KOPT-K1 (cell line): Measurements from ENCODE around the gene MGLL.

Experiments used
- H3K27ac ChIP-seq: fragments of 200-600 bp; sonication (generic); 2 replicates; pipeline ENCODE4 v1.5.1; 2016; ENCODE audit warnings: antibody characterized with exemption, mild to moderate bottlenecking, low read depth, low read length; ENCODE audit not compliant: poor library complexity, severe bottlenecking
- H3K36me3 ChIP-seq: fragments of 200-600 bp; sonication (generic); 2 replicates; pipeline ENCODE4 v1.5.1; 2017; ENCODE audit warnings: antibody characterized with exemption, mild to moderate bottlenecking, low read length, moderate library complexity; ENCODE audit not compliant: insufficient read depth
- H3K9me3 ChIP-seq: fragments of 200-600 bp; sonication (generic); 2 replicates; pipeline ENCODE4 v1.5.1; 2017; ENCODE audit warnings: antibody characterized with exemption, low read length, mild to moderate bottlenecking; ENCODE audit not compliant: insufficient read depth, poor library complexity, severe bottlenecking

MGLL gene

GRCh38 chr3:127792541-127793292, 29.6 kb downstream of the MGLL start:
- Histone ChIP-seq H3K27ac (no peak overlapping the region), H3K36me3 (no peaks in the 10 kb centered on the region), H3K9me3 (no peaks in the 10 kb centered on the region)

DNA sequence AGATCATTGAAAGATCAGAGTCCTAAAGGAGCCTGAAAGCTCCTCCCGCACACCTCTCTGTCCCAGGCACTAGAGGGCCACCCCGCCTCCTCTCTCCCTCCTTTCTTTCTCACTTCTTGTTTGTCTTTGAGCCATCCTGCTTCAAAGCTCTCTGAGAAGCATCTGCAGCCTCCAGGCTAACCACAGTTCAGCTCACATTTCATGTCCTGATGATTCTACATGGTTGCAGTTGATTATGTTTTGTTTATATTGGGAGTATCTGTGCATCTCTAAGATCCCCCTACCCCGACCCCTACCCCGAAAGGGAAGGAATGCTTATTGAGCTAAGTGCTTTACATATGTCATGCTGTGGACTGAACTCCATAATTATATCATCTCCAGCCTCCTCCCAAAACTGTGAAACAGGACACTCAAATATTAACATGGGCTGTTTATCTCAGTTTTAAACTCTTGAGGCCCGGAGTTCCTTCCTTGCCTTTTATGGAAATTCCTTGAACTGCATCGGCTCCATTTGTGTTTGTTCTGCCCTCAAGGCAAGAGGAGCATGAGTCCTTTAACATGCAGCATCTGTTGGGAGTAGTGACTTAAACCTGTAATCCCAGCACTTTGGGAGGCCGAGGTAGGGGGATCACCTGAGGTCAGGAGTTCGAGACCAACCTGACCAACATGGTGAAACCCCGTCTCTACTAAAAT, 30.9 kb downstream of the MGLL start:
- Histone ChIP-seq H3K36me3 (no peaks in the 10 kb centered on the region), H3K9me3 (no peaks in the 10 kb centered on the region), H3K27ac (no peak overlapping the region)

GRCh38 chr3:127790882-127791183, 31.5 kb downstream of the MGLL start:
- H3K27ac ChIP-seq, result no peak overlapping the region
- H3K36me3 ChIP-seq, result no peaks in the 10 kb centered on the region
- H3K9me3 ChIP-seq, result no peaks in the 10 kb centered on the region

DNA sequence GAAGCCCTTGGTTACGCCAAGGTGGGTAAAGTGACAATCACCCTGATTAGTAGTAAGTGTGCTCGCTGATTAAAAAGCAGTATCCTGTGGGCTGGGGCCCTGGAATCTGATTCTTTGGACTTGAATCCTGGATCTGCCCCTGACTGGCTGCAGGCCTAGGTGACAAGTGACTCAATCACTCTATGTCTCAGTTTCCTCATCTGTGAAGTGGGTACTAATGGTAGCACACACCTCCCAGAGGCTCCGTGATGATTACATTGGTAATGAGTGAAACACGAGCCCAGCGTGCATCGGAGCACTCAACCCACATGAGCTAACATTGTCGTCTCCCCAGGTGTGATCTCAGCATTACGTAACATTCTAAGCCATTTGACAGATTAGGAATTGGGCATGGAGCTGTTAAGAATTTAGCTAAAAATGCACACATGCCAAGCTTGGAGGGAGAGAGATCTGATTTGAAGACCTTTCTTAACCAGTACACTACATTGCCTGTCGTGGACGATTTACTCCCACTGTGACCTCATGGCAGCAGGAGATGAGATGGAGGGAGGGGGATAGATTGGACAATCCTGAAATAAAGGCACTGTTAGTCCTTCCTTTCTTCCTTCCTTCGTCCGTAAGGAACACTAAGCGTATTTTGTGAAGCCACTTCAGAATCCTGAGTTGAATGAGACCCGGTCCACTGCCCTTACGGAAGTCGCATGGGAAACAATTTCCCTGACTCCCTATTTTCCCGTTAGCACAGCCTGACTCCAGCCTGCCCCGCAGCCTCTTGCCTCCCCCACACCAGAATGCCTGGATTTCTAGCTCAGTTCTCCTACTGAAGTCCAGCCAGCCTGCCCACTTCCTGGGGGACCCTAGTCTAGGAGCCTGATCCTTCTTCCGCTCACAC, 32.1 kb downstream of the MGLL start:
- no peaks in the 10 kb centered on the region for H3K36me3 ChIP-seq
- H3K27ac ChIP-seq, result no peak overlapping the region
- H3K9me3 ChIP-seq, result no peaks in the 10 kb centered on the region

DNA sequence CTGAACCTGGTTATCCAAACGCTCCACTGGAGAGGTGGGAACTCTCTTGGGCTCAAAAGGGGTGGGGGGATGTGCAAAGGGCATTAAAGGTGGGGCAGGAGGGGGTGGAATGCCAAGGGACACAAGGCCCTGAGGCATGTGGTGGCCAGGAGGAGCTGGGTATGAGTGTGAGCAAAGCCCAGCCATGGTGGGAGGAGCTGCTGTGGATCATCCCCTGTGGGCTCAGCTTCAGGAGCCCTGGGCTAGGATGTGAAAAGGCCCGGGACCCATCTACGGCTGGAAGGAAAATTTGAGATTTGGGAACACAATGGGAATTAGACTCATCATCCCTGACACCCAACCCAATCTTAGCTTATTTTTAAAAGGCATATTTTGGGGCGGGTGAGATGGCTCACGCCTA, 33.3 kb downstream of the MGLL start:
- no peaks in the 10 kb centered on the region for H3K9me3 ChIP-seq
- no peaks in the 10 kb centered on the region for H3K36me3 ChIP-seq
- H3K27ac ChIP-seq, result no peak overlapping the region

DNA sequence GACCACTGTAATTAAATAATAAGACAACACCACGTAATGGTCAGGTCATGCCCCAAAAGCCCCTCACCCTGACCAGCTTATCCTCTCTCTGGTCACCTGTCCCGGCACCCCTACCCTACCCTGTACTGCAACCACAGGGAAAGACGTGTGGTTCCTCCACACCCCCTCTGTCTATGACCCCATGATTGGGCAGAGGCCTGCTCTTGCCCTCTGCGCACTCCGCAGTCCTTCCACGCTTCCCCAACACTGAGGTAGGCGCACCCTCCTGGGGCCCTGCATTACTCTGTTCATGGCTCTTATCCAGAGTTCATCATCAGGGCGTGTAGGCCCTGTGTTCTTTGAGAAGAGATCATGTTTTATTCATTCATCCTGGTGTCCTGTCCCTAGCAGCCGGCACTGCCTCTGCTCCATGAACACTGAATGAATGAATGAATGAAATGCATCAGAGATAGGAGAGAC, 33.8 kb downstream of the MGLL start:
- Histone ChIP-seq H3K9me3 (no peaks in the 10 kb centered on the region), H3K27ac (no peak overlapping the region), H3K36me3 (no peaks in the 10 kb centered on the region)

GRCh38 chr3:127787571-127788365, 34.5 kb downstream of the MGLL start:
- H3K36me3 ChIP-seq, result no peaks in the 10 kb centered on the region
- no peaks in the 10 kb centered on the region for H3K9me3 ChIP-seq
- H3K27ac ChIP-seq, result no peak overlapping the region

- Histone ChIP-seq H3K36me3 (no peaks in the 10 kb centered on the region), H3K27ac (no peak overlapping the region), H3K9me3 (no peaks in the 10 kb centered on the region)
Observed at GRCh38 chr3:127787071-127787490, 35.2 kb downstream of the MGLL start.

GRCh38 chr3:127786353-127787070, 35.8 kb downstream of the MGLL start:
- Histone ChIP-seq H3K9me3 (no peaks in the 10 kb centered on the region), H3K27ac (no peak overlapping the region), H3K36me3 (no peaks in the 10 kb centered on the region)

DNA sequence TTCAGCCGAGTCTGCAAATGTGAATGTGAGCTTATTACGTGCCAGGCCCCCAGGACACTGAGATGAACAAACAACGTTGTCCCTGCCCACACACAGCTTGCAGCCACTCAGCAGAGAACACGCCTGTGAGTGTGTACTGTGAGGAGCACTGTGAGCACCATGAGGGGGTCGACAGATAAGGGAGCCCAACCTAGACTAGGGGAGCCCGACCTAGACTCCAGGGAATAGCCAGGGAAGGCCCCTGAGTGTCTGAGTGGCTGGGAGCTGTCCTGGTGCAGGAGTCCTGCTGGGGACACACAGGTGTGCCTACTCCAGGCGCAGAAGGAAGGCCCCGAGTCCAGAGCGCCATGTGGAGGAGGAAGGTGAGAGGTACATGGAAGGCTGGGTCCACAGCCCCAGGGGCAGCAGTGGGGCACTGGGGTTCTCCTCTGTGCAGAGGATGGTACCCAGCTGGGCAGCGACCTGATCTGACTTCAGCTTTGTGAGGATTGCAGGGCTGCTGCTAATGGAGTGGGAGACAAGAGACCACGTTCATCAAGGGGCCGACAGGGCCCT, 36.5 kb downstream of the MGLL start:
- H3K36me3 ChIP-seq, result no peaks in the 10 kb centered on the region
- no peak overlapping the region for H3K27ac ChIP-seq
- no peaks in the 10 kb centered on the region for H3K9me3 ChIP-seq

GRCh38 chr3:127784865-127785710, 37.2 kb downstream of the MGLL start:
- Histone ChIP-seq H3K9me3 (no peaks in the 10 kb centered on the region), H3K36me3 (no peaks in the 10 kb centered on the region), H3K27ac (no peak overlapping the region)

GRCh38 chr3:127784283-127784682, 38.0 kb downstream of the MGLL start:
- H3K36me3 ChIP-seq, result no peaks in the 10 kb centered on the region
- no peak overlapping the region for H3K27ac ChIP-seq
- H3K9me3 ChIP-seq, result no peaks in the 10 kb centered on the region

- Histone ChIP-seq H3K36me3 (no peaks in the 10 kb centered on the region), H3K27ac (no peak overlapping the region), H3K9me3 (no peaks in the 10 kb centered on the region)
Observed at GRCh38 chr3:127783642-127784160, 38.6 kb downstream of the MGLL start.
